C4-2B (cell line): ENCODE measurements around the gene NLK.

ENCODE experiments used
- ZFX ChIP-seq: fragments of 450-650 bp; IDR thresholded peaks from 2 replicates; pipeline ENCODE4 v1.6.1; 2017
- TF ChIP-seq, protein P1 (sequence below): fragments of 450-650 bp; conservative IDR thresholded peaks from 2 replicates; pipeline ENCODE4 v1.5.1; 2017; ENCODE audit warnings: mild to moderate bottlenecking

DNA sequence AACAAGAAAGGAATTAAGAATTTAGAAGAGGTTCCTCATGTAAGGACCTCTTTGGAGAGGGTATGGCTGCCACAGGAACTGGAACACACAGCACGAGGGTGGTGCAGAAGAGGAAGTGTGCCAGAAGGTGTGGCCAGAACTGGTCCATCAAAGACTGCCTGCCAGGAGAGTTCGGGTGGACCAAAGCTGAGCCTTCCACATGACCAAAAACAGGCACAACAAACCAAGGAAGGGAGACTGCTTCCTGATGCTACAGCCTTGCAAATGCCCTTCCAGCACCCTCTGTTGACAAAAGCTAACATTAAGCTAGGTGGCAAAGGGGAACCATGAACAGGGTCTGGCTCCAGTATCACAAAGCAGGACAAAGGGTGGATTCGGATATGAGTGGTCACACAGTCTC is 150.8 kb downstream of the NLK start:
- TF ChIP-seq, protein P1, sequence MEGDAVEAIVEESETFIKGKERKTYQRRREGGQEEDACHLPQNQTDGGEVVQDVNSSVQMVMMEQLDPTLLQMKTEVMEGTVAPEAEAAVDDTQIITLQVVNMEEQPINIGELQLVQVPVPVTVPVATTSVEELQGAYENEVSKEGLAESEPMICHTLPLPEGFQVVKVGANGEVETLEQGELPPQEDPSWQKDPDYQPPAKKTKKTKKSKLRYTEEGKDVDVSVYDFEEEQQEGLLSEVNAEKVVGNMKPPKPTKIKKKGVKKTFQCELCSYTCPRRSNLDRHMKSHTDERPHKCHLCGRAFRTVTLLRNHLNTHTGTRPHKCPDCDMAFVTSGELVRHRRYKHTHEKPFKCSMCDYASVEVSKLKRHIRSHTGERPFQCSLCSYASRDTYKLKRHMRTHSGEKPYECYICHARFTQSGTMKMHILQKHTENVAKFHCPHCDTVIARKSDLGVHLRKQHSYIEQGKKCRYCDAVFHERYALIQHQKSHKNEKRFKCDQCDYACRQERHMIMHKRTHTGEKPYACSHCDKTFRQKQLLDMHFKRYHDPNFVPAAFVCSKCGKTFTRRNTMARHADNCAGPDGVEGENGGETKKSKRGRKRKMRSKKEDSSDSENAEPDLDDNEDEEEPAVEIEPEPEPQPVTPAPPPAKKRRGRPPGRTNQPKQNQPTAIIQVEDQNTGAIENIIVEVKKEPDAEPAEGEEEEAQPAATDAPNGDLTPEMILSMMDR: no peak
- no peak for TF ChIP-seq ZFX
